ENCODE measurements around the gene ADAMTS2.

Gene ADAMTS2

GRCh38 chr5:179177711-179178575 lies 167.3 kb downstream of the ADAMTS2 start:
- no peak for DNase-seq (ENCODE audit: low read depth in 2 of 2)

- no peak for DNase-seq (ENCODE audit: low read depth in 2 of 2)
Measured at GRCh38 chr5:179176571-179177230, 168.6 kb downstream of the ADAMTS2 start.

DNA sequence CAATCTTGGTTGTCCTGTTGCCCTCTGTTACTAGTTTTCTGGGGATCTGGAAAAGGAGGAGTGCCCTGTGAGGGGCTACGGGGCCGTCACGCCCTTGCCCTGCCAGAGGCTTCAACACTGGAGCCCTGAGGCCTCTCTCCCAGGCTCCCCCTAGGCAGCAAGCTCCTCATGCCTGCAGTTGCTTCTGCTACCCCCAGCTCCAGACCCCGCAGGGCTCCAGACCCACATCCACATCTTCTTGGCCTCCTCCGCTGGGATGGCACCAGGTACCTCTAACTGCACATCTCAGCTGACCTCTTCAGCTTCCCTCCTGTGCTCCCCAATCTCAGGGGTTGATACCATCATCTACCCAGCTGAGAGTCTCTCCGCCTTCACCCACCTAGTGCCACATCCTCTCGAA lies 169.1 kb downstream of the ADAMTS2 start:
- no peak for DNase-seq (ENCODE audit: low read depth in 2 of 2)

GRCh38 chr5:179171816-179172745 lies 173.2 kb downstream of the ADAMTS2 start:
- DNase-seq (ENCODE audit: low read depth in 2 of 2): no peak

DNA sequence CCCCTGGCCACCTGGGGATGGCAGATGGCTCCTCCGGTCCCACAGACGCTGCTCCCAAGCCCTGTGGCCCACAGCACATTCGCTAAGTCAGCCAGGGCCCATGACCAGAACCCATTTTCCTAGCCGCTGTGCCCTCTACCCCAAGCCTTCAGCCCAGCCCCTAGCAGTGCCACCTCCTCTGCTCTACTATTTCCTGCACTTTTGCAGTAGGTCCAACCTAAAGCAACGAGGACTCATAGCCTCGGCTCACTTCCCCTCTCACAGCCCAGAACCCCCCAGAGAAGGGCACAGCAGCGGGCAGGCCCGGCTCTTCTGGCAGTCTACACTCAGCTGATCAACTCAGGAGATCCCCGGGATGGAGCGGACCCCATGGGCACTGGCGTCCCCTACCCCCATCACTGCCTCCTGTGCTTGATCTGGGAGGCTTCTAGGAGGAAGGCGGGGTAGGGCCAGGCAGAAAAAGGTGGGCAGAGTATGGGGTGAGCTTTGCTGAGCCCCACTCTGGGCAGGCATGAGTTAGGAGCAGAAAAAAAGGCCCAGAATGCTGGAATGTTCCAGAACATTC lies 173.9 kb downstream of the ADAMTS2 start:
- no peak for DNase-seq (ENCODE audit: low read depth in 2 of 2)

GRCh38 chr5:179170606-179171005 lies 174.7 kb downstream of the ADAMTS2 start:
- no peak for DNase-seq (ENCODE audit: low read depth in 2 of 2)

GRCh38 chr5:179169836-179170235 lies 175.4 kb downstream of the ADAMTS2 start:
- no peak for DNase-seq (ENCODE audit: low read depth in 2 of 2)

- DNase-seq (ENCODE audit: low read depth in 2 of 2): no peak
Measured at GRCh38 chr5:179168664-179169063, 176.6 kb downstream of the ADAMTS2 start.

DNA sequence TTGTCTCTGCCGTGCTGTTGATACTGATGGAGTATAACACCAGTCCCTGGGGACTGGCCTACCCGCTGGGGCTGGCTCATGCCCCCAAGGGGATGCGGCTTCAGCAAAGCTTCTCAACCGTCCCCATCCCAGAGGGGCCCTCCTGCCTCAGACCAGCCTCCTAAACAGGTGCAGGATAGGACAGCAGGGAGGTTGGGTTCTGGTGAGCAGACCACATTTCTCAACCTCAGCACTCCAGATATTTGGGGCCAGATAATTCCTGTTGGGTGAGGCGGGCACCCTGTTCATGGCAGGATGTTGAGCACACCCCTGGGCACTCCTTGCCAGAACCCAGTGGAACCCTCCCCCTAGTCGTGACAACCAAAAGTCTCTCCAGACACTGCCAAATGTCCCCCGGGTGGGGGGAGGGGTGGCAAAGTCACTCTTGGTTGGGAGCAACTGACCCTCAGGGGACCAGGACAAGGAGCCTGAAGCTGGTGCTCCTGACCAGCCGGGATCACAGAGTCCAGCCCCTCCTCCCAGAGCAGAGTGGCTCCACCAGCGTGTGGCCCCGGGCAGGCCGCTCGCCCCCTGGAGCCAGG lies 177.3 kb downstream of the ADAMTS2 start:
- no peak for DNase-seq (ENCODE audit: low read depth in 2 of 2)

- DNase-seq (ENCODE audit: low read depth in 2 of 2): peak; percentile 54 to 64
Measured at GRCh38 chr5:179166886-179167841, 178.1 kb downstream of the ADAMTS2 start.

- DNase-seq (ENCODE audit: low read depth in 2 of 2): no peak
Measured at GRCh38 chr5:179166171-179166885, 178.9 kb downstream of the ADAMTS2 start.

DNA sequence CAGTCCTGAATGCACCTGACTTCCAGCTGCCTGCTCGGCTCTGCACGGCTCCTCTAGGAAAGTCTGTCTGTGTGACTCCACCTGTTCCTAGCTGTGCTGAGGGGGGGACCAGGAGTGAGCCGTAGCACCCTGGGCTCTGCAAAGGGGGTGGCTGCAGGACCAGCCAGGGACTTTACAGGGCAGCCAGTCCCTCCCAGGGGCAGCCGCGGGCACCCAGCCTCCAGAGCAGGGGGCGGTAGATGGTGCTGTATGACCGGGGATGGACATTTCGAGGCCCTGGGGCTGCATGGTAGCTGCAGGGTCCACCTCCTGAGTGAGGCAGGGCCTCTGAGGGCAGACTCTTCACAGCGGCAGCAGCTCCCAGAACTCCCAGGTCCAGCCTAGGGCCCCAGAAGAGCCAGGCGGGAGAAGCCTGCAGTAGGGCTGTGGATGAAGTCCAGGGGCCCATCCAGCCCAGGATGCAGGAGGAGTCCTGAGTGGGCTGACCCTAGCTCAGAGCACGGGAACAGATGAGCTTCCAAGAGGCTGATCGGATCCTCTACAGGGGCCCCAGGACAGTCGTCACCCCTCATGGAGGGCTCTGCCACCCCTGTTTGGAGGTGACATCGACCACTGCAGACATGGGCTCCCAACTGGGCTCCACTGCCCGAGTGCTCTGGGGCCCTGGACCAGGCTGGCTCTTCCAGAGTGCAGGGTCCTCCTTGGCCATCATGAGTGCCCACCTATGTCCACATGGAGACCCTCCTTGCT lies 179.7 kb downstream of the ADAMTS2 start:
- no peak for DNase-seq (ENCODE audit: low read depth in 2 of 2)

GRCh38 chr5:179164331-179165311 lies 180.6 kb downstream of the ADAMTS2 start:
- no peak for DNase-seq (ENCODE audit: low read depth in 2 of 2)

- DNase-seq (ENCODE audit: low read depth in 2 of 2): no peak
Measured at GRCh38 chr5:179163236-179164155, 181.8 kb downstream of the ADAMTS2 start.

GRCh38 chr5:179162351-179163235 lies 182.7 kb downstream of the ADAMTS2 start:
- DNase-seq (ENCODE audit: low read depth in 2 of 2): no peak

Measured in activated CD4-positive, alpha-beta T cell treated with anti-CD3 and anti-CD28 coated beads for 24 hours (primary cell).